OCI-LY7 (cell line): ENCODE results near the gene DAGLA.

Source experiments
- CTCF ChIP-seq: fragments of 200-600 bp; sonication (generic); conservative IDR thresholded peaks from 2 replicates; pipeline ENCODE4 v1.5.1; 2014; ENCODE audit warnings: mild to moderate bottlenecking, antibody characterized with exemption, low read length, moderate library complexity, mixed read lengths
- EZH2phosphoT487 ChIP-seq: fragments of 200-600 bp; sonication (generic); IDR thresholded peaks from 2 replicates; pipeline ENCODE4 v1.6.1; 2018; ENCODE audit warnings: low read depth, borderline replicate concordance, mild to moderate bottlenecking, mixed run types, antibody characterized with exemption, low read length, moderate library complexity, mixed read lengths

GRCh38 chr11:61793083-61793828 is 113.1 kb downstream of the DAGLA start:
- no peak for TF ChIP-seq CTCF
- TF ChIP-seq EZH2phosphoT487, result no peak
